HK-2 (cell line): ENCODE measurements around the gene EML6.
"Not testable (repeated sequence)": the region's sequence is repeated elsewhere in the genome, so short reads cannot be mapped to it uniquely, and the experiment has no call there.

Source experiments
- DNase-seq: peaks from one replicate; pipeline ENCODE4 v3.0.0-alpha.2; 2018; ENCODE audit not compliant: unreplicated experiment

EML6 gene

DNA sequence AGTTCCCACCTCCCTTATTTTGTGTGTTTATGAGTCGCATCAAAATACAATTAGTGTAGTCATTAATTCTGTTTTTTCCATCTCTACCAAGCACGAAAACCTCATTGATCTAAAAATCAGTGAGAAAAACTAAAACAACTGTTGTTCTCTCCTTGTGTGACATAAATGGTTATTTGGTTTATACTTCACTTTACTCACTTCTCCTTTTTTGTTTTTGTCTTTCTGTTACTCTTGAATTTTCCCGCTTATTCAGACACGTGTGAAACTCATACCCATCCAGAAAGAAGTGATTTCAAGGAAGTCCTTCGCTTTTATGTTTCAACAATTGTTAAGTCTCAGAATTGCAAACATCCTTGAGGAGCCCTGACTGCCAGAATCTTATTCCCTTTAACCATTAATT lies 121.6 kb downstream of the EML6 start:
- no peak for DNase-seq

DNA sequence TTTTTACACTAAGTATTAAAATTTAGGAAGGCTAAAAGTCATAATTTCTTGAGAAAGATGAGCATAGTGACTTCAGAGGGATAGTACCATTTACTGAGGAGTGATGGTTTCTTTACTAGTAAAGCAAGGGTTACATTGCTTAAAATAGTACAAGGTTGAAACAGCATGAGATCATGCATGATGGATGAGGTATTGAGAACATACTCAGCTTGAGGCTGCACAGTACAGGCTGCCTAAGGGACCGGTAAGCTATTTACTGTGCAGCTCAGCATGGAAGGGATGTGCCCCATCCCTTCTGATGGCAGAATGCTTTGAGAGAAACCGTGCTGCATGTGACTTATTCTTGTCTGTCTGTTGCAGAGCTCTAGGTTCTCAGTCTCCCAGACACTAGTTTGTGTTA lies 122.1 kb downstream of the EML6 start:
- DNase-seq = no peak

DNA sequence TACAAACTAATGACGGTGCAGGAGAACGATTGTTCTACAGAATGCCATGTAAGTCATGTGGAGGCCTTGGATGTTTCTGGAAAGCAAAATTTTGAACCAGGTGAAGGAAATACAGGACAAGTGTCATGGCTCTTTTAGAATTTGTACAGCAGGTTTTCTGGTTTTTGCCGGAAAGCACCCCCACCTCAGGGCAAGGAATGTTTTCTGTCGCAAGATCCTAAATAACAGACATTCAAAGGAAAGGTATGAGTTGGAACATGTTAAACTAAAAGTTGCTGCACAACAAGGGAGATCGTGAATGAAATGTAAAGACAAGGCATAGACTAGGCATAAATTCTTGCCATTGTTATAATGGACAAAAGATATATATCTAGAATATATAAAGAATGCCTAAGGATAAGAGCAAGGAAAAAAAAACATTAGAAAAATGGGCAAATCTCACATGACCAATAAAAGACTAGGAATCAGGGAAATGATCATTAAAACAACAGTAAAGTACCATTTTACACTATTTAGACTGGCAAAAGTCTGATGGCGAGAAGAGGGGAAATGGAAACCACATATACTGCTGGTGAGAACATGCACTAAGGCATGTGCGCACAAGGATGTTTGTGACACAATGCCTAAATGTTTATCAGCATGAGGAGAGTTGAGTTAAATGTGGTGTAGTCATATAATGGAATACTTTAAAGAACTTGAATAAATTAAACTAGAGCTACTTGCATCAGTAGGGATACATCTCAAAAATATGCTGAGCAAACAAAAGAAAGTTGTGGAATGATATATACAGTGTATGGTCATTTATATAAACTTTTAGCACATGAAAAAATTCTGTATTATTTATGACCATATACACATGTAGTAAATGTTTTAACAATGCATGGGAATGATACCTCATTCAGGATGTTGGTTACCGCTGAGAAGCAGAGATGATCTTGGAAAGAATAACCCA lies 127.0 kb downstream of the EML6 start:
- DNase-seq = no peak

- no peak for DNase-seq
Observed at GRCh38 chr2:54853616-54854310, 130.3 kb downstream of the EML6 start.

GRCh38 chr2:54855434-54855833 lies 132.0 kb downstream of the EML6 start:
- DNase-seq = no peak

GRCh38 chr2:54858021-54858681 lies 134.7 kb downstream of the EML6 start:
- DNase-seq = no peak

GRCh38 chr2:54859416-54859815 lies 136.0 kb downstream of the EML6 start:
- no peak for DNase-seq

DNA sequence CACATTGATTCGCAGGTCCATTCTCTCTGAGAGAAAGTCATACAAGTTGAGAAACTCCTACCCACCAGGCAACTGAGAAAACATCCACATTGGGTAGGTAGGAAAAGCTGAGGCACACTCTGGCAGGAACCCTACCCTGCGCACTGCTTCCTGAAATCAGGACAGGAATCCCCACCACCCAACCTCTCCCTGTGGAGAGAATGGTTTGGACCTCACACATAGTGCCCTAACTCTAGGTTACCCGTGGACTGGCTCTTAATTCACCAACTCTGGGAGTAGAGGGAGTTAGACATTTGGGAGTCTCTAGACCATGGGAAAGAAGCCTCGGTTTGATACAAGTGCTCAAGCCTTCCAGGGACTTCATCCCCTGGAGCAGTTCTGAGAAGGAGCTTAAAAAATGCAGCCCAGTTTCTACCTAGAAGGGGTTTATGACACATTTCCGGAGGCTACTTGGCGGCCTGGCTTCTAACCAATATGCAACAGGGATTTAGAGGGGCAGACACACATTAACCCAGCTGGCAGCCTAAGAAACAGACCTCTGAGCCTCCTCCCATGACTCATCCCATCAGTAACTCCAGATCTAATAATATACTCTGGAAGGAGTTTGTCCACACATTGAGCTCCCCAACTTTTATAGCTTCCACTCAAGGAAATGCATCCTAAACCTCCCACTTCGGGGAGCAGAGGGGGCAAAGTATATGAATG lies 136.7 kb downstream of the EML6 start:
- DNase-seq = peak; percentile 83

DNA sequence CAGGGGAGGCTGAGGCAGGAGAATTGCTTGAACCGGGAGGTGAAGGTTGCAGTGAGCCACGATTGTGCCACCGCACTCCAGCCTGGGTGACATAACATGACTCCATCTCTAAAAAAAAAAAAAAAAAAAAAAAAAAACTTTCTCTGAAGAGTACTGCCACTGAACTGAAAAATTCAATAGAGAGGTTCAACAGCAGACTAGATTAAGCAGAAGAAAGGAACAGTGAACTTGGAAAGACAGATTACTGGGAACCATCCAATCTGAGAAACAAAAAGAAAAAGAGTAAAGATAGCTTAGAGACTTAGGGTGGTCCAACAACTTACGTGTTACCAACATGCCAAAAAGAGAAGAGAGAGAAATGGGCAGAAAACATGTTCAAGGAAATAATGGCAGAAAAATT lies 138.8 kb downstream of the EML6 start:
- DNase-seq = no peak

- DNase-seq = no peak
Observed at GRCh38 chr2:54862742-54863141, 139.3 kb downstream of the EML6 start.

DNA sequence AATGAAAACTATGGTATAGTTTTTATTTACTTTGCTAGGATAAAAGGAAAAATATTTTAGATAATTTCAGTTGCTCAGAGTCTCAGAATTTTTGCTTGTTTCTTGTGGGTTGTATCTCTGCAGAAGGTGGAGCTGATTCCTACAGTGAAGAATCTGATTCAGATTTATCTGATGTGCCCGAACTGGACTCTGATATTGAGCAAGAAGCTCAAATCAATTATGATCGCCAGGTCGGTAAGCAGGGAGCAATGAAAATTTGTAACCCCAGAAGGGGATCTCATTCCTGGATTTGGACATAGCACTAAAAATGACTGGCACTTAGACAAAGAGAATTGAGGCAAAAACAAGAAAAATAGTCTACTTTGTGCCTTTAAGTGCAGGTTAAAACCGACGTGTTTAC lies 140.2 kb downstream of the EML6 start:
- no peak for DNase-seq

DNA sequence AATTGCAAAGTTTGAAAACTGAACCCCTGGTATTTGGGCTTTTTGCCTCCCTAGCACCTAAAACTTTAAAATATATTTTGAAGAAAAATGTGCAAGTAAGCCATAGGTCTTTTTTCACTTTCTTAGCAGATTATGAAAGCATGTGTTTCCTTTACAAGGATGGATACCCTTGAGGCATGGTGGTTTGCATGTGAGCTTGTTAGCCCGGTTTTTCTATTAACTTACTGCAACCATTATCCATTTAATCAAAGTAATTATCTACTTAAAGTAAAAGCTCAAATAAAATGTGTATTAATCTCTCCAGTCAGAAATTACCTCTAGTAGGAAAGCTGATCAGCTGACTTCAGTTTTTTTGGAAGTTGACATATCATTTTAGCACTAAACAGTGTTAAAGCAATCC lies 140.6 kb downstream of the EML6 start:
- DNase-seq = no peak

- no peak for DNase-seq
Observed at GRCh38 chr2:54864727-54865126, 141.3 kb downstream of the EML6 start.

DNA sequence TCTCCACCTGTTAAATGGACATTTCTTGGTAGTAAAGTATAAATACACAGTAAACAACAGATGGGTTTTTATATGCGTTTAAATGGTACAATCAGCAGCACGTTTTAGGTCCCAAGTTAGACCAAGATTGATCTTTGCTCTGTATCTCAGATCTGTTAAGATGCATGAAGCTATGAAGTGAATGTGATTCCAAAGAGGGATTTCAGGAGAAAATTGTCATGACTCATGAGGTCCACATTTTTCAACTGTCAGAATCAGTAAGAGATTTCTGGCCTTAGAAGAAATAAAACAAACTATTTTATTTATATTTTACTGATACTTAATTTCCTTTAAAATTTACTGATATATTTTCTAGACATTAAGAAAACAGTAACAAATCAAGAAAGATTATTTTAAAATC lies 142.7 kb downstream of the EML6 start:
- no peak for DNase-seq

DNA sequence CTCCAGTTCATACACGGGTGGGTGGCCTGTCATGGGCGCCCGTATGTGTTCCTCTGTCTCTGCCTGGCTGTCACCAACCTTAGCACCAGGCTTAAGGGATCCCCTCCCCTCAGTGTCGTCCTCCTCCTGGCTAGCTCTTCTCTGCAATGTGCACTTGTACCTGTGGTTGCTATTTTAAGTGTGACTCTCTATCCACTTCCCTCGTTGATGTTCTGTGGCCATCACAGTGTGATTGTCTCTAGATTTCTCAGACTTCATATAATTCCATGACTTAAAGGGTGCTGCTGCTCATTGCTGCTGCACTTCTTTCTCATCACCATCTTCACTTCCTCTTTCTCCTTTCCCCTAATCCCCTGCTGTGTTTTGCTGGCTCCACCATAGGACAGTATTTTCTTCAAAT lies 143.4 kb downstream of the EML6 start:
- no peak for DNase-seq

GRCh38 chr2:54867457-54867856 lies 144.0 kb downstream of the EML6 start:
- no peak for DNase-seq

DNA sequence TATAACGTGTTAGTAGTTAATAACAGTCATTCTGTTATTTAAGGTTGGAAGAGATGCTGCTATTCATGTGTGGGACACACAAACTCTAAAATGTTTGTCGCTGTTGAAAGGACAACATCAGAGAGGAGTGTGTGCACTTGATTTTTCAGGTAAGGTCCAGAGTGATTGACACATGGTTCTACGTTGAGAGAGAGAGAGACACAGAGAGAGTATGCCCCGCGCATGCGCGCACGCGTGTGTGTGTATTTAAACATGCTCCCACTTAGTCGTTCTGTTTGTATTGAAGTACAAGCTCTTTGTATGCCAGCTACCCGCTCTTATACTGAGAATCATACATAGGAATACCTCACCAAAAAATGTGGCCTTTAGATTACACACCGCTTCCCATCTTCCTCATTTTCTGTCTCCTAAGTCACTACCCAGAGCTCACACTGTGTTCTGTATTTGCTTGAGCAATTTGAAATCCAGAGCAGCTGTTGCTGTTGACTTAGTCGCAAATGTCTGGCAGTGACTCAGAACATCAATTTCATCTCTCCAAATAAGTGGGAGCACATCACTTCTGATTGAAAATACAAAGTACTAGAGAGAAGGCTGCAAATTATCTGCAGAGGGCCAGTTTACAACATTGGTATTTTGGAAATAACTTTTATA lies 148.1 kb downstream of the EML6 start:
- DNase-seq = no peak

DNA sequence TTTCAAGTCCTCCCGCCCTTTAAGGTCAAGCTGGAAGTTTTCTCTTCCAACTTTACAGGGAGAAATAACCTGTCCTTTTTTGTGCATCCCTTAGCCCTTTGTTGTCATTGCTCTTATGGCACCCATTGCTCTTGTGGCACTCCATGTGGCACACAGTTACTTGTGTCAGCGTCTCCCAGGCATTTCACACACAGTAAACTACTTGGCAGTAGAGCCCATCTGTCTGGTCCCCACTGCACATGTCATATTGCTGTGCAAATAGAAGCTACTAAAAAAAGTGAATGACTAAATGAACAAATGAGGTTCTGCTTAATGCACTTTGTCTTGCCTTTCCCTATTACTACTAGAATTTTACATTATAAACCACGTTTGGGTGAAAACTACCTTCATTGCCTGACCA lies 149.3 kb downstream of the EML6 start:
- no peak for DNase-seq

GRCh38 chr2:54873236-54873635 lies 149.8 kb downstream of the EML6 start:
- not testable (repeated sequence) for DNase-seq

DNA sequence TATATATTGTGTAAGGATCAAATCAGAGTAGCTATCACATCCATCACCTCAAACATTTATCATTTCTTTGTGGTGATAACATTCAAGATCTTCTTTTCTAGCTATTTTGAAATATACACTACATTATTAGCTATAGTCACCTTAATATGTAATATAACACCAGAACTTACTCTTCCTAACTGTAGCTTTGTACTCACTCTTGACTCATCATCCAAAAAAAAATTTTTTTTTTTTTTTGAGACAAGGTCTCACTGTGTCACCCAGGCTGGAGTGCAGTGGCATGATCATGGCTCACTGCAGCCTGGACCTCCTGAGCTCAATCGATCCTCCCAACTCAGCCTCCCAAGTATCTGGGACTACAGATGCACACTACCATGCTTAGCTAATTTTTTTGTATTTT lies 153.3 kb downstream of the EML6 start:
- no peak for DNase-seq

GRCh38 chr2:54878182-54878581 lies 154.7 kb downstream of the EML6 start:
- DNase-seq = no peak

DNA sequence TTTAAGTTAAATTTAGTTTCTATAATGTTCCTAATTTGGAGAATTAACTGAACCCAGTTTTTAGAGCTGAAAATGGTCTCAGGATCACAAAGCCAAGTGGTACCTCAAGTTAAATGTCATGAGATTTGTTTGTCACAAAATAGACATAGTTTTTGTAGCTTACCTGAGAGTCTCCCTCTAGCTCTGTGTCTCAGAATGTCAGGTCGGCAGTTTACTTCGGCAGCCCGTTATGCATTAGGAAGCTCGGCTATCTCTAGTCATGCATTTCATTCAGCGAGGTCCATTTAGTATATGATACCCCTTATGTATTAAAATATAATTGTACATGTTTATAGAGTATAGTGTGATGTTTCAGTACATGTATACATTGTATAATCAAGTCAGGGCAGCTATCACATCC lies 155.6 kb downstream of the EML6 start:
- no peak for DNase-seq
